ENCODE results near the gene GMPPB. TPM values are rescaled to one million over a fixed set of nuclear protein-coding genes. Genes with fewer than 3 reads are reported as not detected.
A peak's percentile ranks its signal among the peaks of the same experiment; 100 is the strongest.

The GMPPB gene
- total and polyA plus RNA-seq, 7 donors = 9.3 to 30.7 (median 12.5) TPM

- no peak for DNase-seq
- WGBS, 3 donors = 65 to 67% (median 66%) methylated on average over 7 of the region's 7 CpGs
- intact Hi-C loops (cut with DNase I) = no loop called here
- Histone ChIP-seq H3K9me3 (no peaks in the 10 kb centered on the region), H3K27me3 (ENCODE audit: insufficient read depth in 3 of 3, low read length in 2 of 3) (no peaks in the 10 kb centered on the region), H3K36me3 (ENCODE audit: insufficient read depth in 1 of 2, low read depth in 1 of 2) (peaks cover 24 to 90% of the 10 kb centered on the region in 2 donors), H3K4me1 (peaks cover 5% of the 10 kb centered on the region), H3K27ac (no peak overlapping the region), H3K4me3 (no peak overlapping the region)
- no peak for ATAC-seq
- TF ChIP-seq CTCF (IDR thresholded peaks at IDR 0.05) = no peak
Measured at GRCh38 chr3:49680493-49681231, 43.1 kb downstream of the GMPPB start.

- TF ChIP-seq CTCF (IDR thresholded peaks at IDR 0.05) = no peak
- Histone ChIP-seq H3K36me3 (ENCODE audit: insufficient read depth in 1 of 2, low read depth in 1 of 2) (peaks cover 18 to 57% of the 10 kb centered on the region in 2 donors), H3K27ac (no peak overlapping the region), H3K9me3 (no peaks in the 10 kb centered on the region), H3K4me3 (no peak overlapping the region), H3K4me1 (peaks cover 20% of the 10 kb centered on the region), H3K27me3 (ENCODE audit: insufficient read depth in 3 of 3, low read length in 2 of 3) (no peaks in the 10 kb centered on the region)
- 86 to 93% (median 88%) methylated on average over 11 of the region's 11 CpGs for WGBS, 3 donors
- no peak for DNase-seq
- intact Hi-C loops (cut with DNase I) = no loop called here
- ATAC-seq = no peak
Measured at GRCh38 chr3:49675912-49676311, 47.8 kb downstream of the GMPPB start.

- H3K36me3 ChIP-seq (ENCODE audit: insufficient read depth in 1 of 2, low read depth in 1 of 2) = peaks cover 10 to 43% of the 10 kb centered on the region in 2 donors
- ATAC-seq (peak; percentile 22 to 33 (median 26)), DNase-seq (no peak)
- peak overlapping the region; percentile 86 for H3K4me3 ChIP-seq
- no peaks in the 10 kb centered on the region for H3K27me3 ChIP-seq (ENCODE audit: insufficient read depth in 3 of 3, low read length in 2 of 3)
- 6 to 14% (median 7%) methylated on average over 34 of the region's 34 CpGs for WGBS, 3 donors
- H3K4me1 ChIP-seq = peaks cover 20% of the 10 kb centered on the region
- peak overlapping the region; percentile 95 for H3K27ac ChIP-seq
- intact Hi-C loops (cut with DNase I) = no loop called here
- no peak for TF ChIP-seq CTCF (IDR thresholded peaks at IDR 0.05)
- H3K9me3 ChIP-seq = no peaks in the 10 kb centered on the region
Measured at GRCh38 chr3:49674497-49674983, 49.2 kb downstream of the GMPPB start.

GRCh38 chr3:49673715-49674496, 49.8 kb downstream of the GMPPB start, which contains the start of gene APEH:
TSS of gene APEH (plus strand) at chr3:49674351. CDS start at chr3:49674402, 51 bp downstream.
- TF ChIP-seq CTCF (IDR thresholded peaks at IDR 0.05) = no peak
- DNase-seq (peak; percentile 98 to 99), ATAC-seq (peak; percentile 91 to 93 (median 92))
- peak within 1 kb of the TSS; percentile 95 for H3K27ac ChIP-seq
- intact Hi-C loops (cut with DNase I) = no loop called here
- peaks cover 10 to 37% of the 10 kb centered on the region in 2 donors for H3K36me3 ChIP-seq (ENCODE audit: insufficient read depth in 1 of 2, low read depth in 1 of 2)
- H3K9me3 ChIP-seq = no peaks in the 10 kb centered on the region
- H3K4me3 ChIP-seq = peak within 1 kb of the TSS; percentile 86
- H3K4me1 ChIP-seq = peaks cover 20% of the 10 kb centered on the region
- H3K27me3 ChIP-seq (ENCODE audit: insufficient read depth in 3 of 3, low read length in 2 of 3) = no peaks in the 10 kb centered on the region
- WGBS, 3 donors = 0 to 2% (median 0%) methylated on average over 63 to 71 of the region's 71 CpGs

Data from psoas muscle (tissue), 8 donors.